Transverse colon (tissue), 3 donors: Measurements from ENCODE around the gene TRIM29.

ENCODE experiments used
- POLR2A ChIP-seq: fragments of 450-650 bp; IDR thresholded peaks from one replicate; pipeline ENCODE4 v1.6.1; 2016; ENCODE audit warnings: antibody characterized with exemption, mild to moderate bottlenecking, moderate library complexity
- TF ChIP-seq, protein P1 (sequence below), 5 experiments: fragments of 200-600 bp in 3 of 5; fragments of 450-650 bp in 2 of 5; sonication (generic) in 3 of 5; IDR thresholded peaks; 1 replicate in 2 of 5; 2 replicates in 3 of 5; pipeline ENCODE4 v1.5.1; 2016 to 2017; ENCODE audit warnings: antibody characterized with exemption in 5 of 5, inconsistent platforms in 3 of 5, mild to moderate bottlenecking in 2 of 5, moderate library complexity in 1 of 5

DNA sequence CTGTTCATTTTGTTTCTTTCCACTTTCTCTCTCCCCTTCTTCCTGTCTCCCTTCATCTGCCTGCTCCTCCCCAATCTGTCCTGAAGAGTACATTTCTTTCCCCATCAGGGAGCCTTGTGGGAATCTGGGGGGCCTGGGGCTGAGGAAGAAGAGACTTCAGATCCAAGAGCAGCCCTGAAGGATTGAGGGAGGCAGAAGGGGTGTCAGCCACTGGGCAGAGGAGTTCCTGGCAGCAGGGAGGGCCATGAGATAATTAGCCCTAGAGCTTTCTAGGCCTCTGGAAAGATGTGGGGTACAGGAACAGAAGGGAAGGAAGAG is 48.5 kb upstream of the TRIM29 start:
- TF ChIP-seq, protein P1, sequence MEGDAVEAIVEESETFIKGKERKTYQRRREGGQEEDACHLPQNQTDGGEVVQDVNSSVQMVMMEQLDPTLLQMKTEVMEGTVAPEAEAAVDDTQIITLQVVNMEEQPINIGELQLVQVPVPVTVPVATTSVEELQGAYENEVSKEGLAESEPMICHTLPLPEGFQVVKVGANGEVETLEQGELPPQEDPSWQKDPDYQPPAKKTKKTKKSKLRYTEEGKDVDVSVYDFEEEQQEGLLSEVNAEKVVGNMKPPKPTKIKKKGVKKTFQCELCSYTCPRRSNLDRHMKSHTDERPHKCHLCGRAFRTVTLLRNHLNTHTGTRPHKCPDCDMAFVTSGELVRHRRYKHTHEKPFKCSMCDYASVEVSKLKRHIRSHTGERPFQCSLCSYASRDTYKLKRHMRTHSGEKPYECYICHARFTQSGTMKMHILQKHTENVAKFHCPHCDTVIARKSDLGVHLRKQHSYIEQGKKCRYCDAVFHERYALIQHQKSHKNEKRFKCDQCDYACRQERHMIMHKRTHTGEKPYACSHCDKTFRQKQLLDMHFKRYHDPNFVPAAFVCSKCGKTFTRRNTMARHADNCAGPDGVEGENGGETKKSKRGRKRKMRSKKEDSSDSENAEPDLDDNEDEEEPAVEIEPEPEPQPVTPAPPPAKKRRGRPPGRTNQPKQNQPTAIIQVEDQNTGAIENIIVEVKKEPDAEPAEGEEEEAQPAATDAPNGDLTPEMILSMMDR (IDR thresholded peaks at IDR 0.05) = no peak
- TF ChIP-seq POLR2A = no peak
